PFSK-1 (cell line): Measurements from ENCODE around the gene PRIMPOL.

ENCODE experiments used
- POLR2AphosphoS5 ChIP-seq: IDR thresholded peaks from 2 replicates; pipeline ENCODE4 v1.6.1; 2012; ENCODE audit warnings: low read depth, mild to moderate bottlenecking, control low read depth, low read length, moderate library complexity
- SIN3A ChIP-seq: IDR thresholded peaks from 2 replicates; pipeline ENCODE4 v1.6.1; 2012; ENCODE audit warnings: mild to moderate bottlenecking, low read length, moderate library complexity, borderline replicate concordance; ENCODE audit not compliant: insufficient read depth

DNA sequence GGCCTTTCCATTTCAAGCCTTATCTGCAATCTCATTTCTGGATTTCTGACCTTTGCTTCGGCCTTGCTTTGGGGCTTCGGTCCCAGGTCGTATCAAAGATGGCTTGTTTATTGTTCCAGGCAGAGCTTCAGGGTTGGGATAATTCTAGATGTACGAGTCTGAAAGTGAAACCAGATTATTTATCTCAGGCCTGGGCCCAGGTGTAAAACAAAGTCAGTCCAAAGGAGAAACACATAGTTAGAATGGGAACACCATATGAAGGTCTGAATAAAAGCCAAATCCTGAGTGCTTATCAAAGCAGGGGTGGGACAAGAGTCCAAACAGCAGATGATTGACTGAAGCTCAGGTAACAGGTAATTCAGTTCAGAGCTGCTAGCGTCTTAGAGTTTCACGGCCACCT, 17.1 kb downstream of the PRIMPOL start:
- TF ChIP-seq POLR2AphosphoS5 (no peak), SIN3A (no peak)
